ENCODE measurements around the gene NFE2L3.

- TF ChIP-seq CTCF (IDR thresholded peaks at IDR 0.05) = no peak
- TF ChIP-seq POLR2A (IDR thresholded peaks at IDR 0.05; ENCODE audit: low read depth) = no peak
- no peak for TF ChIP-seq EP300 (IDR thresholded peaks at IDR 0.05)
Observed at GRCh38 chr7:26145238-26145637, 6.8 kb upstream of the NFE2L3 start.

Measured in esophagus muscularis mucosa (tissue), 4 donors.